BJ (cell line): ENCODE measurements around the gene BRIX1. TPM values are rescaled to one million over a fixed set of nuclear protein-coding genes. Genes with fewer than 3 reads are reported as not detected.
A peak's percentile ranks its signal among the peaks of the same experiment; 100 is the strongest.

Source experiments
- CTCF ChIA-PET: fragments of 350-600 bp; formaldehyde crosslinking; extraction: SDS; loops from one replicate; lab custom pipeline; 2021; ENCODE audit warnings: antibody characterized with exemption, inconsistent platforms; lab: Yijun Ruan, JAX
- POLR2A ChIA-PET: fragments of 300-600 bp; sonication (Branson Sonifier 250); formaldehyde crosslinking; extraction: SDS; loops from one replicate; lab custom pipeline; 2021; ENCODE audit warnings: antibody characterized with exemption; lab: Charles Lee
- DNase-seq: peaks from one replicate; pipeline ENCODE4 v3.0.0-alpha.2; 2011; ENCODE audit warnings: low read depth
- H3K27me3 ChIP-seq: 2 replicates; pipeline ENCODE4 v1.6.0; 2011; ENCODE audit warnings: low read length; ENCODE audit not compliant: control insufficient read depth, insufficient read depth
- H3K36me3 ChIP-seq: 2 replicates; pipeline ENCODE4 v1.5.1; 2011; ENCODE audit warnings: low read length; ENCODE audit not compliant: control insufficient read depth, insufficient read depth
- H3K4me3 ChIP-seq: 2 replicates; pipeline ENCODE4 v1.5.1; 2011; ENCODE audit warnings: low read depth, mild to moderate bottlenecking, control low read depth, low read length
- CTCF ChIP-seq: IDR thresholded peaks from 2 replicates; pipeline ENCODE4 v1.5.1; 2011; ENCODE audit warnings: low read depth, mild to moderate bottlenecking, control low read depth, inconsistent platforms, low read length, moderate library complexity; ENCODE audit not compliant: insufficient read depth
- polyA plus RNA-seq: library from polyadenylated mRNA; depleted of rRNA; stranded (reverse); fragments of >200 nt; gene quantifications from 2 replicates; pipeline ENCODE4 v1.2.3, GENCODE V29; 2011

BRIX1 gene
- polyA plus RNA-seq, 1 experiment: 11.4 TPM

- TF ChIP-seq CTCF: no peak
- DNase-seq: no peak
- no peak overlapping the region for H3K4me3 ChIP-seq
- ChIA-PET POLR2A (interaction anchor here (0.6 kb wide), 1 partner anchor 596 kb away, joined by 4 read pairs; no protein-coding TSS in a partner anchor), CTCF (interaction anchor here (1.0 to 1.3 kb wide), 3 partner anchors 13 to 59 kb away, joined by 3 to 5 read pairs (median 4); no protein-coding TSS in a partner anchor)
- peaks cover 12% of the 10 kb centered on the region for H3K36me3 ChIP-seq
- no peaks in the 10 kb centered on the region for H3K27me3 ChIP-seq
Observed at GRCh38 chr5:34944460-34945047, 29.0 kb downstream of the BRIX1 start.

- POLR2A ChIA-PET: no interaction called here
Observed at GRCh38 chr5:34957321-34957720, 41.8 kb downstream of the BRIX1 start.

GRCh38 chr5:34957857-34958690 lies 42.6 kb downstream of the BRIX1 start:
- Histone ChIP-seq H3K27me3 (no peaks in the 10 kb centered on the region), H3K4me3 (no peak overlapping the region), H3K36me3 (no peaks in the 10 kb centered on the region)
- peak; percentile 70 for TF ChIP-seq CTCF
- ChIA-PET CTCF (interaction anchor here (0.6 to 4.9 kb wide), 19 partner anchors 8 to 969 kb away, joined by 3 to 33 read pairs (median 4); no protein-coding TSS in a partner anchor), POLR2A (no interaction called here)
- DNase-seq: no peak

More at GRCh38 chr5:34957321-34957720, 41.8 kb downstream of the BRIX1 start:
- H3K27me3 ChIP-seq: no peaks in the 10 kb centered on the region
- H3K4me3 ChIP-seq: no peak overlapping the region
- DNase-seq: no peak
- CTCF ChIA-PET: interaction anchor here (0.6 to 4.9 kb wide), 13 partner anchors 9 to 969 kb away, joined by 3 to 33 read pairs (median 5); no protein-coding TSS in a partner anchor
- TF ChIP-seq CTCF: no peak
- H3K36me3 ChIP-seq: no peaks in the 10 kb centered on the region

- ChIA-PET POLR2A (interaction anchor here (0.7 kb wide), 1 partner anchor 141 kb away, joined by 3 read pairs; no protein-coding TSS in a partner anchor), CTCF (interaction anchor here (1.1 to 4.9 kb wide), 5 partner anchors 9 to 44 kb away, joined by 3 to 33 read pairs (median 6); no protein-coding TSS in a partner anchor)
- H3K4me3 ChIP-seq: no peak overlapping the region
- no peaks in the 10 kb centered on the region for H3K36me3 ChIP-seq
- TF ChIP-seq CTCF: no peak
- no peaks in the 10 kb centered on the region for H3K27me3 ChIP-seq
- DNase-seq: no peak
Observed at GRCh38 chr5:34959323-34959722, 43.8 kb downstream of the BRIX1 start.

- no peak for DNase-seq
- ChIA-PET POLR2A (no interaction called here), CTCF (interaction anchor here (0.7 kb wide), 1 partner anchor 48 kb away, joined by 3 read pairs; no protein-coding TSS in a partner anchor)
- H3K36me3 ChIP-seq: no peaks in the 10 kb centered on the region
- TF ChIP-seq CTCF: no peak
- no peak overlapping the region for H3K4me3 ChIP-seq
- H3K27me3 ChIP-seq: no peaks in the 10 kb centered on the region
Observed at GRCh38 chr5:34967540-34967939, 52.0 kb downstream of the BRIX1 start.
